WTC11 (cell line): ENCODE results near the gene ATF3.

Source experiments
- CREB1 ChIP-seq: sonication (generic); formaldehyde crosslinking; IDR thresholded peaks from 2 replicates; pipeline ENCODE4 v1.8.0; 2023; ENCODE audit warnings: mild to moderate bottlenecking, missing genetic modification reagents
- FOXJ3 ChIP-seq: sonication (generic); formaldehyde crosslinking; IDR thresholded peaks from 2 replicates; pipeline ENCODE4 v1.9.0; 2021; ENCODE audit warnings: missing genetic modification reagents, mild to moderate bottlenecking, borderline replicate concordance
- NR3C1 ChIP-seq: sonication (generic); formaldehyde crosslinking; conservative IDR thresholded peaks from 2 replicates; pipeline ENCODE4 v1.8.1; 2023; ENCODE audit warnings: low read depth, mild to moderate bottlenecking, missing genetic modification reagents
- SP1 ChIP-seq: sonication (generic); formaldehyde crosslinking; conservative IDR thresholded peaks from 2 replicates; pipeline ENCODE4 v1.8.1; 2022; ENCODE audit warnings: missing genetic modification reagents
- ZNF416 ChIP-seq: fragments of 250-450 bp; sonication (Bioruptor Pico); IDR thresholded peaks from 2 replicates; pipeline ENCODE4 v1.9.0; 2021; ENCODE audit warnings: mild to moderate bottlenecking, inconsistent platforms
- TF ChIP-seq, protein P1 (sequence below): fragments of 200-600 bp; IDR thresholded peaks from 2 replicates; pipeline ENCODE4 v1.8.0; 2022; ENCODE audit warnings: antibody characterized with exemption
- TF ChIP-seq, protein P2 (sequence below): sonication (generic); formaldehyde crosslinking; IDR thresholded peaks from 2 replicates; pipeline ENCODE4 v1.8.1; 2022; ENCODE audit warnings: missing genetic modification reagents, borderline replicate concordance
- TF ChIP-seq, protein P3 (sequence below): fragments of 250-450 bp; sonication (Bioruptor Pico); IDR thresholded peaks from 2 replicates; pipeline ENCODE4 v1.8.0; 2021; ENCODE audit warnings: mild to moderate bottlenecking
- TF ChIP-seq, protein P4 (sequence below): fragments of 250-450 bp; sonication (Bioruptor Pico); IDR thresholded peaks from 2 replicates; pipeline ENCODE4 v2.1.2; 2022; ENCODE audit warnings: mild to moderate bottlenecking, moderate library complexity
- TF ChIP-seq, protein P5 (sequence below): sonication (generic); formaldehyde crosslinking; IDR thresholded peaks from 2 replicates; pipeline ENCODE4 v1.8.1; 2023; ENCODE audit warnings: mild to moderate bottlenecking, missing genetic modification reagents, moderate library complexity
- TF ChIP-seq, protein P6 (sequence below): sonication (generic); formaldehyde crosslinking; IDR thresholded peaks from 2 replicates; pipeline ENCODE4 v1.8.0; 2022; ENCODE audit warnings: mild to moderate bottlenecking, missing genetic modification reagents
- TF ChIP-seq, protein P7 (sequence below): sonication (generic); formaldehyde crosslinking; IDR thresholded peaks from 2 replicates; pipeline ENCODE4 v1.8.1; 2022; ENCODE audit warnings: mild to moderate bottlenecking, missing genetic modification reagents, moderate library complexity, borderline replicate concordance

DNA sequence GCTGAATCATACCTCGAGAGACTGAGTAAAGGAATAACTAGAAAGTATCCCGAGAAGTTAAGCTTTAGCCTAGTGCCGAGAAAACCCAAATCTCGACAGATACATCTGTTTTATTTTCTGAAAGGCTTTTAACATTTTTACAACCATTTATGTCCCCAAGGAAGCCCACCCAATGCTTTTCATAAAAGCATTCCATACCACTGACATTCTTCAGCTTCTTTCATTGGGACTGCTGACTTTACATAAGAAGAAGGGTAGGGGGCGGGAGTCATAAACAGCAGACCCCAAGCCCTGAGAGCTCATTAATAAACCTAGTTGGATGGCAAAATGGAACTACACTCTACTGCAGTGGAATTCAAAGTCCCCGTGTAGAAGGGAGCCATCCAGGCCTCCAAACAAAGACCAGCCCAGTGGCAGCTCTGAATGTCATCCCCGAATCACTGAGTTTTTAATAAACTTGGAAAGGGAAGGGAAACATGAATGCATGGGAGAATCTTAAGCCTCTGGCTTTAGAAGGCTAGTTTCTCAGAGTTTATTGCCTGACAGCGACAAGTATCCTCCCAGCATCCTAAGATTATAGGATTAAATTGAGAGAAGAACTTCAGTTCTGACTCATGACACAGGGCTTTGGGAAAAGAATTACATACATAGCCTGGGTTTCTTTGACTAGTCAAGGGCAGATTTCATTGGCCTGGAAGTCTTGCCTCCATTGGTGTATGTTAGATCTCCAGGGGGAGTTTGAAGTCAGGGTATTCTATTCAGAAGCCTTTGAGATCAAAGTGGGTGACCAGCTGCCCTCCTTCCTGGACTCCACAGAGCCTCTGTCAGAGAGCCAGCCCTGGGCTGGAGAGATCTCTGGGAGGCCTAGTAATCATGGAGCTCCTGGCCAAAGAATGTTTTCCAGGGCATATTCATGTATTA is 3.7 kb downstream of the ATF3 start:
- TF ChIP-seq, protein P1, sequence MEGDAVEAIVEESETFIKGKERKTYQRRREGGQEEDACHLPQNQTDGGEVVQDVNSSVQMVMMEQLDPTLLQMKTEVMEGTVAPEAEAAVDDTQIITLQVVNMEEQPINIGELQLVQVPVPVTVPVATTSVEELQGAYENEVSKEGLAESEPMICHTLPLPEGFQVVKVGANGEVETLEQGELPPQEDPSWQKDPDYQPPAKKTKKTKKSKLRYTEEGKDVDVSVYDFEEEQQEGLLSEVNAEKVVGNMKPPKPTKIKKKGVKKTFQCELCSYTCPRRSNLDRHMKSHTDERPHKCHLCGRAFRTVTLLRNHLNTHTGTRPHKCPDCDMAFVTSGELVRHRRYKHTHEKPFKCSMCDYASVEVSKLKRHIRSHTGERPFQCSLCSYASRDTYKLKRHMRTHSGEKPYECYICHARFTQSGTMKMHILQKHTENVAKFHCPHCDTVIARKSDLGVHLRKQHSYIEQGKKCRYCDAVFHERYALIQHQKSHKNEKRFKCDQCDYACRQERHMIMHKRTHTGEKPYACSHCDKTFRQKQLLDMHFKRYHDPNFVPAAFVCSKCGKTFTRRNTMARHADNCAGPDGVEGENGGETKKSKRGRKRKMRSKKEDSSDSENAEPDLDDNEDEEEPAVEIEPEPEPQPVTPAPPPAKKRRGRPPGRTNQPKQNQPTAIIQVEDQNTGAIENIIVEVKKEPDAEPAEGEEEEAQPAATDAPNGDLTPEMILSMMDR: no peak
- TF ChIP-seq CREB1 (CRISPR knock-in tag) (no peak), ZNF416 (CRISPR knock-in tag) (no peak), FOXJ3 (CRISPR knock-in tag) (no peak), SP1 (no peak), NR3C1 (CRISPR knock-in tag) (no peak)
- TF ChIP-seq, protein P2, sequence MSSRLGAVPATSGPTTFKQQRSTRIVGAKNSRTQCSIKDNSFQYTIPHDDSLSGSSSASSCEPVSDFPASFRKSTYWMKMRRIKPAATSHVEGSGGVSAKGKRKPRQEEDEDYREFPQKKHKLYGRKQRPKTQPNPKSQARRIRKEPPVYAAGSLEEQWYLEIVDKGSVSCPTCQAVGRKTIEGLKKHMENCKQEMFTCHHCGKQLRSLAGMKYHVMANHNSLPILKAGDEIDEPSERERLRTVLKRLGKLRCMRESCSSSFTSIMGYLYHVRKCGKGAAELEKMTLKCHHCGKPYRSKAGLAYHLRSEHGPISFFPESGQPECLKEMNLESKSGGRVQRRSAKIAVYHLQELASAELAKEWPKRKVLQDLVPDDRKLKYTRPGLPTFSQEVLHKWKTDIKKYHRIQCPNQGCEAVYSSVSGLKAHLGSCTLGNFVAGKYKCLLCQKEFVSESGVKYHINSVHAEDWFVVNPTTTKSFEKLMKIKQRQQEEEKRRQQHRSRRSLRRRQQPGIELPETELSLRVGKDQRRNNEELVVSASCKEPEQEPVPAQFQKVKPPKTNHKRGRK (CRISPR knock-in tag): no peak
- TF ChIP-seq, protein P3, sequence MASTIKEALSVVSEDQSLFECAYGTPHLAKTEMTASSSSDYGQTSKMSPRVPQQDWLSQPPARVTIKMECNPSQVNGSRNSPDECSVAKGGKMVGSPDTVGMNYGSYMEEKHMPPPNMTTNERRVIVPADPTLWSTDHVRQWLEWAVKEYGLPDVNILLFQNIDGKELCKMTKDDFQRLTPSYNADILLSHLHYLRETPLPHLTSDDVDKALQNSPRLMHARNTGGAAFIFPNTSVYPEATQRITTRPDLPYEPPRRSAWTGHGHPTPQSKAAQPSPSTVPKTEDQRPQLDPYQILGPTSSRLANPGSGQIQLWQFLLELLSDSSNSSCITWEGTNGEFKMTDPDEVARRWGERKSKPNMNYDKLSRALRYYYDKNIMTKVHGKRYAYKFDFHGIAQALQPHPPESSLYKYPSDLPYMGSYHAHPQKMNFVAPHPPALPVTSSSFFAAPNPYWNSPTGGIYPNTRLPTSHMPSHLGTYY: no peak
- TF ChIP-seq, protein P4, sequence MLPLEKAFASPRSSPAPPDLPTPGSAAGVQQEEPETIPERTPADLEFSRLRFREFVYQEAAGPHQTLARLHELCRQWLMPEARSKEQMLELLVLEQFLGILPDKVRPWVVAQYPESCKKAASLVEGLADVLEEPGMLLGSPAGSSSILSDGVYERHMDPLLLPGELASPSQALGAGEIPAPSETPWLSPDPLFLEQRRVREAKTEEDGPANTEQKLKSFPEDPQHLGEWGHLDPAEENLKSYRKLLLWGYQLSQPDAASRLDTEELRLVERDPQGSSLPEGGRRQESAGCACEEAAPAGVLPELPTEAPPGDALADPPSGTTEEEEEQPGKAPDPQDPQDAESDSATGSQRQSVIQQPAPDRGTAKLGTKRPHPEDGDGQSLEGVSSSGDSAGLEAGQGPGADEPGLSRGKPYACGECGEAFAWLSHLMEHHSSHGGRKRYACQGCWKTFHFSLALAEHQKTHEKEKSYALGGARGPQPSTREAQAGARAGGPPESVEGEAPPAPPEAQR (CRISPR knock-in tag): no peak
- TF ChIP-seq, protein P5, sequence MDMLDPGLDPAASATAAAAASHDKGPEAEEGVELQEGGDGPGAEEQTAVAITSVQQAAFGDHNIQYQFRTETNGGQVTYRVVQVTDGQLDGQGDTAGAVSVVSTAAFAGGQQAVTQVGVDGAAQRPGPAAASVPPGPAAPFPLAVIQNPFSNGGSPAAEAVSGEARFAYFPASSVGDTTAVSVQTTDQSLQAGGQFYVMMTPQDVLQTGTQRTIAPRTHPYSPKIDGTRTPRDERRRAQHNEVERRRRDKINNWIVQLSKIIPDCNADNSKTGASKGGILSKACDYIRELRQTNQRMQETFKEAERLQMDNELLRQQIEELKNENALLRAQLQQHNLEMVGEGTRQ (CRISPR knock-in tag): no peak
- TF ChIP-seq, protein P6, sequence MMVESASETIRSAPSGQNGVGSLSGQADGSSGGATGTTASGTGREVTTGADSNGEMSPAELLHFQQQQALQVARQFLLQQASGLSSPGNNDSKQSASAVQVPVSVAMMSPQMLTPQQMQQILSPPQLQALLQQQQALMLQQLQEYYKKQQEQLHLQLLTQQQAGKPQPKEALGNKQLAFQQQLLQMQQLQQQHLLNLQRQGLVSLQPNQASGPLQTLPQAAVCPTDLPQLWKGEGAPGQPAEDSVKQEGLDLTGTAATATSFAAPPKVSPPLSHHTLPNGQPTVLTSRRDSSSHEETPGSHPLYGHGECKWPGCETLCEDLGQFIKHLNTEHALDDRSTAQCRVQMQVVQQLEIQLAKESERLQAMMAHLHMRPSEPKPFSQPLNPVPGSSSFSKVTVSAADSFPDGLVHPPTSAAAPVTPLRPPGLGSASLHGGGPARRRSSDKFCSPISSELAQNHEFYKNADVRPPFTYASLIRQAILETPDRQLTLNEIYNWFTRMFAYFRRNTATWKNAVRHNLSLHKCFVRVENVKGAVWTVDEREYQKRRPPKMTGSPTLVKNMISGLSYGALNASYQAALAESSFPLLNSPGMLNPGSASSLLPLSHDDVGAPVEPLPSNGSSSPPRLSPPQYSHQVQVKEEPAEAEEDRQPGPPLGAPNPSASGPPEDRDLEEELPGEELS (CRISPR knock-in tag): no peak
- TF ChIP-seq, protein P7, sequence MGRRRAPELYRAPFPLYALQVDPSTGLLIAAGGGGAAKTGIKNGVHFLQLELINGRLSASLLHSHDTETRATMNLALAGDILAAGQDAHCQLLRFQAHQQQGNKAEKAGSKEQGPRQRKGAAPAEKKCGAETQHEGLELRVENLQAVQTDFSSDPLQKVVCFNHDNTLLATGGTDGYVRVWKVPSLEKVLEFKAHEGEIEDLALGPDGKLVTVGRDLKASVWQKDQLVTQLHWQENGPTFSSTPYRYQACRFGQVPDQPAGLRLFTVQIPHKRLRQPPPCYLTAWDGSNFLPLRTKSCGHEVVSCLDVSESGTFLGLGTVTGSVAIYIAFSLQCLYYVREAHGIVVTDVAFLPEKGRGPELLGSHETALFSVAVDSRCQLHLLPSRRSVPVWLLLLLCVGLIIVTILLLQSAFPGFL: no peak
